Neural cell (in vitro differentiated cells): Measurements from ENCODE around the gene ADGRD1.

Source experiments
- EZH2 ChIP-seq: fragments of 200-600, 300-800 bp; shearing (Covaris generic), sonication (generic); IDR thresholded peaks from 2 replicates; pipeline ENCODE4 v1.6.1; 2014; ENCODE audit warnings: antibody characterized with exemption, low read length, borderline replicate concordance, mild to moderate bottlenecking; ENCODE audit not compliant: insufficient read depth, poor library complexity, severe bottlenecking
- POLR2AphosphoS5 ChIP-seq: IDR thresholded peaks from 2 replicates; pipeline ENCODE4 v1.6.1; 2012
- TF ChIP-seq, protein P1 (sequence below): fragments of 450-650 bp; IDR thresholded peaks from 2 replicates; pipeline ENCODE4 v1.5.1; 2014; ENCODE audit warnings: antibody characterized with exemption, mild to moderate bottlenecking, moderate library complexity; ENCODE audit not compliant: poor library complexity, severe bottlenecking

- TF ChIP-seq, protein P1, sequence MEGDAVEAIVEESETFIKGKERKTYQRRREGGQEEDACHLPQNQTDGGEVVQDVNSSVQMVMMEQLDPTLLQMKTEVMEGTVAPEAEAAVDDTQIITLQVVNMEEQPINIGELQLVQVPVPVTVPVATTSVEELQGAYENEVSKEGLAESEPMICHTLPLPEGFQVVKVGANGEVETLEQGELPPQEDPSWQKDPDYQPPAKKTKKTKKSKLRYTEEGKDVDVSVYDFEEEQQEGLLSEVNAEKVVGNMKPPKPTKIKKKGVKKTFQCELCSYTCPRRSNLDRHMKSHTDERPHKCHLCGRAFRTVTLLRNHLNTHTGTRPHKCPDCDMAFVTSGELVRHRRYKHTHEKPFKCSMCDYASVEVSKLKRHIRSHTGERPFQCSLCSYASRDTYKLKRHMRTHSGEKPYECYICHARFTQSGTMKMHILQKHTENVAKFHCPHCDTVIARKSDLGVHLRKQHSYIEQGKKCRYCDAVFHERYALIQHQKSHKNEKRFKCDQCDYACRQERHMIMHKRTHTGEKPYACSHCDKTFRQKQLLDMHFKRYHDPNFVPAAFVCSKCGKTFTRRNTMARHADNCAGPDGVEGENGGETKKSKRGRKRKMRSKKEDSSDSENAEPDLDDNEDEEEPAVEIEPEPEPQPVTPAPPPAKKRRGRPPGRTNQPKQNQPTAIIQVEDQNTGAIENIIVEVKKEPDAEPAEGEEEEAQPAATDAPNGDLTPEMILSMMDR = no peak
- TF ChIP-seq POLR2AphosphoS5 (no peak), EZH2 (no peak)
These were observed 106.5 kb downstream of the ADGRD1 start for GRCh38 chr12:131060011-131060703.
